Osteoblast (primary cell): ENCODE results near the gene PRMT5. TPM values are rescaled to one million over a fixed set of nuclear protein-coding genes. Genes with fewer than 3 reads are reported as not detected.

Source experiments
- DNase-seq: peaks from one replicate; pipeline ENCODE4 v3.0.0; 2011; ENCODE audit warnings: low spot score, mixed read lengths; ENCODE audit not compliant: insufficient read length; ENCODE audit errors: missing footprints
- H2AFZ ChIP-seq: 2 replicates; pipeline ENCODE4 v1.6.0; 2011; ENCODE audit warnings: mild to moderate bottlenecking, low read length
- H3K27ac ChIP-seq: 2 replicates; pipeline ENCODE4 v1.5.1; 2011; ENCODE audit warnings: mild to moderate bottlenecking, low read depth, low read length, moderate library complexity
- H3K27me3 ChIP-seq: 2 replicates; pipeline ENCODE4 v1.6.0; 2012; ENCODE audit warnings: mild to moderate bottlenecking, control low read depth, inconsistent platforms, low read length, moderate library complexity; ENCODE audit not compliant: insufficient read depth
- H3K36me3 ChIP-seq: 2 replicates; pipeline ENCODE4 v1.5.1; 2011; ENCODE audit warnings: mild to moderate bottlenecking, low read length, control low read depth, moderate library complexity; ENCODE audit not compliant: insufficient read depth
- H3K4me1 ChIP-seq: 2 replicates; pipeline ENCODE4 v1.5.1; 2011; ENCODE audit warnings: mild to moderate bottlenecking, low read length, control low read depth, moderate library complexity; ENCODE audit not compliant: insufficient read depth
- H3K4me2 ChIP-seq: 2 replicates; pipeline ENCODE4 v1.6.0; 2011; ENCODE audit warnings: mild to moderate bottlenecking, low read length; ENCODE audit not compliant: insufficient read depth
- H3K4me3 ChIP-seq: fragments of 200-600 bp; sonication (generic); 3 replicates; pipeline ENCODE4 v1.5.1; 2012; ENCODE audit warnings: mild to moderate bottlenecking, low read length, inconsistent platforms; ENCODE audit not compliant: insufficient read depth
- H3K79me2 ChIP-seq: 2 replicates; pipeline ENCODE4 v1.6.0; 2012; ENCODE audit warnings: mild to moderate bottlenecking, low read length, control low read depth, inconsistent platforms; ENCODE audit not compliant: insufficient read depth
- H3K9me3 ChIP-seq: 2 replicates; pipeline ENCODE4 v1.5.1; 2011; ENCODE audit warnings: low read depth, low read length, control low read depth
- H4K20me1 ChIP-seq: 2 replicates; pipeline ENCODE4 v1.6.0; 2012; ENCODE audit warnings: mild to moderate bottlenecking, low read length, control low read depth; ENCODE audit not compliant: insufficient read depth
- CTCF ChIP-seq: IDR thresholded peaks from 2 replicates; pipeline ENCODE4 v1.5.1; 2011; ENCODE audit warnings: mild to moderate bottlenecking, low read depth, low read length, moderate library complexity; ENCODE audit errors: extremely low read depth
- total RNA-seq: library from RNA; depleted of rRNA; stranded (reverse); fragments of >200 nt; gene quantifications from 2 replicates; pipeline ENCODE4 v1.2.3, GENCODE V29; 2012

PRMT5 gene
- total RNA-seq, 1 donor: 49.2 TPM

- no peak overlapping the region for H3K4me2 ChIP-seq
- H3K36me3 ChIP-seq: peaks cover 68% of the 10 kb centered on the region
- H3K27me3 ChIP-seq: no peaks in the 10 kb centered on the region
- TF ChIP-seq CTCF: no peak
- H3K79me2 ChIP-seq: peaks cover 18% of the 10 kb centered on the region
- H3K27ac ChIP-seq: no peak overlapping the region
- no peaks in the 10 kb centered on the region for H3K9me3 ChIP-seq
- H3K4me3 ChIP-seq: no peak overlapping the region
- H4K20me1 ChIP-seq: no peaks in the 10 kb centered on the region
- H3K4me1 ChIP-seq: peaks cover 16% of the 10 kb centered on the region
- no peak overlapping the region for H2AFZ ChIP-seq
- no peak for DNase-seq
Measured at GRCh38 chr14:22923746-22924145, 5.4 kb downstream of the PRMT5 start.

- H2AFZ ChIP-seq: no peak overlapping the region
- H3K9me3 ChIP-seq: no peaks in the 10 kb centered on the region
- H3K27me3 ChIP-seq: no peaks in the 10 kb centered on the region
- TF ChIP-seq CTCF: no peak
- peaks cover 10% of the 10 kb centered on the region for H3K4me1 ChIP-seq
- H3K4me2 ChIP-seq: no peak overlapping the region
- no peaks in the 10 kb centered on the region for H4K20me1 ChIP-seq
- DNase-seq: no peak
- H3K4me3 ChIP-seq: no peak overlapping the region
- peaks cover 17% of the 10 kb centered on the region for H3K79me2 ChIP-seq
- peak overlapping the region; percentile 6 for H3K27ac ChIP-seq
- peaks cover 66% of the 10 kb centered on the region for H3K36me3 ChIP-seq
Measured at GRCh38 chr14:22922294-22922693, 6.9 kb downstream of the PRMT5 start.

GRCh38 chr14:22920697-22921096, 8.5 kb downstream of the PRMT5 start:
- no peak overlapping the region for H2AFZ ChIP-seq
- no peaks in the 10 kb centered on the region for H4K20me1 ChIP-seq
- H3K4me3 ChIP-seq: no peak overlapping the region
- no peaks in the 10 kb centered on the region for H3K27me3 ChIP-seq
- peaks cover 10% of the 10 kb centered on the region for H3K4me1 ChIP-seq
- no peak overlapping the region for H3K4me2 ChIP-seq
- no peaks in the 10 kb centered on the region for H3K9me3 ChIP-seq
- peaks cover 29% of the 10 kb centered on the region for H3K79me2 ChIP-seq
- DNase-seq: no peak
- H3K27ac ChIP-seq: no peak overlapping the region
- no peak for TF ChIP-seq CTCF
- peaks cover 57% of the 10 kb centered on the region for H3K36me3 ChIP-seq

GRCh38 chr14:22919601-22919921, 9.6 kb downstream of the PRMT5 start:
- peaks cover 10% of the 10 kb centered on the region for H3K4me1 ChIP-seq
- DNase-seq: no peak
- H2AFZ ChIP-seq: peak overlapping the region; percentile 91
- H3K9me3 ChIP-seq: no peaks in the 10 kb centered on the region
- H3K4me3 ChIP-seq: peak overlapping the region; percentile 66
- no peak for TF ChIP-seq CTCF
- no peaks in the 10 kb centered on the region for H4K20me1 ChIP-seq
- peak overlapping the region; percentile 86 for H3K4me2 ChIP-seq
- no peaks in the 10 kb centered on the region for H3K27me3 ChIP-seq
- peaks cover 49% of the 10 kb centered on the region for H3K36me3 ChIP-seq
- H3K27ac ChIP-seq: peak overlapping the region; percentile 88
- H3K79me2 ChIP-seq: peaks cover 39% of the 10 kb centered on the region
